Stimulated activated CD4-positive, alpha-beta T cell treated with anti-CD3 and anti-CD28 coated beads, Interleukin-1b, Interleukin-23, amount 100 ng/mL, for 48 hours (primary cell): ENCODE results near the gene RNF32.
"Not testable (repeated sequence)": the region's sequence is repeated elsewhere in the genome, so short reads cannot be mapped to it uniquely, and the experiment has no call there.

Experiments
- DNase-seq: peaks from one replicate; pipeline ENCODE4 v3.0.0-alpha.2; 2020

The RNF32 gene

GRCh38 chr7:156642306-156643045 lies 1.9 kb downstream of the RNF32 start:
- DNase-seq: no peak

- DNase-seq: not testable (repeated sequence)
Measured at GRCh38 chr7:156647330-156647729, 6.8 kb downstream of the RNF32 start.

GRCh38 chr7:156650042-156650441 lies 9.5 kb downstream of the RNF32 start:
- DNase-seq: no peak

GRCh38 chr7:156651474-156651873 lies 10.9 kb downstream of the RNF32 start:
- no peak for DNase-seq

- no peak for DNase-seq
Measured at GRCh38 chr7:156652886-156653568, 12.5 kb downstream of the RNF32 start.

- DNase-seq: no peak
Measured at GRCh38 chr7:156654511-156655234, 14.1 kb downstream of the RNF32 start.

GRCh38 chr7:156655251-156655650 lies 14.7 kb downstream of the RNF32 start:
- DNase-seq: no peak

- DNase-seq: no peak
Measured at GRCh38 chr7:156655983-156656382, 15.4 kb downstream of the RNF32 start.

- no peak for DNase-seq
Measured at GRCh38 chr7:156656598-156656997, 16.0 kb downstream of the RNF32 start.

- no peak for DNase-seq
Measured at GRCh38 chr7:156657681-156658080, 17.1 kb downstream of the RNF32 start.

GRCh38 chr7:156659203-156659602 lies 18.6 kb downstream of the RNF32 start:
- no peak for DNase-seq

GRCh38 chr7:156659961-156660360 lies 19.4 kb downstream of the RNF32 start:
- DNase-seq: no peak

- no peak for DNase-seq
Measured at GRCh38 chr7:156661637-156662036, 21.1 kb downstream of the RNF32 start.

GRCh38 chr7:156662277-156662676 lies 21.7 kb downstream of the RNF32 start:
- no peak for DNase-seq

- DNase-seq: no peak
Measured at GRCh38 chr7:156665101-156665500, 24.5 kb downstream of the RNF32 start.

GRCh38 chr7:156666368-156667109 lies 26.0 kb downstream of the RNF32 start:
- no peak for DNase-seq

GRCh38 chr7:156667110-156667426 lies 26.5 kb downstream of the RNF32 start:
- DNase-seq: no peak

- no peak for DNase-seq
Measured at GRCh38 chr7:156668130-156668741, 27.7 kb downstream of the RNF32 start.

GRCh38 chr7:156669035-156669828 lies 28.7 kb downstream of the RNF32 start:
- no peak for DNase-seq

GRCh38 chr7:156673454-156673853 lies 32.9 kb downstream of the RNF32 start:
- no peak for DNase-seq

- no peak for DNase-seq
Measured at GRCh38 chr7:156673902-156674301, 33.3 kb downstream of the RNF32 start.

GRCh38 chr7:156675721-156676120 lies 35.1 kb downstream of the RNF32 start:
- no peak for DNase-seq
